Glutamatergic neuron (in vitro differentiated cells): ENCODE data around the gene FRMPD4. TPM values are rescaled to one million over a fixed set of nuclear protein-coding genes. Genes with fewer than 3 reads are reported as not detected.

Source experiments
- DNase-seq: peaks from one replicate; pipeline ENCODE4 v3.0.0; 2022
- H3K27ac Mint-ChIP-seq: one replicate; pipeline ENCODE4 v1.8.0; 2020; ENCODE audit warnings: mild to moderate bottlenecking, mixed read lengths, inconsistent platforms; ENCODE audit not compliant: unreplicated experiment
- H3K27me3 Mint-ChIP-seq: one replicate; pipeline ENCODE4 v1.8.0; 2020; ENCODE audit warnings: mild to moderate bottlenecking, moderate library complexity, mixed read lengths, inconsistent platforms; ENCODE audit not compliant: unreplicated experiment
- H3K36me3 Mint-ChIP-seq: one replicate; pipeline ENCODE4 v1.8.0; 2020; ENCODE audit warnings: mild to moderate bottlenecking, mixed read lengths, inconsistent platforms; ENCODE audit not compliant: unreplicated experiment
- H3K4me1 Mint-ChIP-seq: one replicate; pipeline ENCODE4 v1.8.0; 2020; ENCODE audit warnings: mild to moderate bottlenecking, low read depth, mixed read lengths, inconsistent platforms; ENCODE audit not compliant: unreplicated experiment
- H3K4me3 Mint-ChIP-seq: one replicate; pipeline ENCODE4 v1.8.0; 2020; ENCODE audit warnings: mild to moderate bottlenecking, mixed read lengths, inconsistent platforms; ENCODE audit not compliant: unreplicated experiment
- H3K9me3 Mint-ChIP-seq: one replicate; pipeline ENCODE4 v1.8.0; 2020; ENCODE audit warnings: mild to moderate bottlenecking, moderate library complexity, mixed read lengths, inconsistent platforms; ENCODE audit not compliant: unreplicated experiment
- CTCF ChIP-seq: fragments of 200-600 bp; sonication (generic); IDR thresholded peaks from one replicate; pipeline ENCODE4 v1.5.0; 2021; ENCODE audit not compliant: partially characterized antibody, unreplicated experiment
- total RNA-seq: library from RNA; stranded (reverse); fragmentation: NEBNext Ultra II Directional; extraction: Animal tissue kit (Norgen Biotek cat#: 25700); gene quantifications from one replicate; pipeline ENCODE4 v1.2.1, GENCODE V29; 2021; ENCODE audit not compliant: unreplicated experiment

The FRMPD4 gene
- total RNA-seq, 1 donor from 2014 or later, result 6.2 TPM

- no peaks in the 10 kb centered on the region for H3K36me3 Mint-ChIP-seq
- H3K4me3 Mint-ChIP-seq, result no peak overlapping the region
- no peaks in the 10 kb centered on the region for H3K9me3 Mint-ChIP-seq
These were observed 541.2 kb downstream of the FRMPD4 start for GRCh38 chrX:12679522-12679921.

GRCh38 chrX:12681047-12681446 is 542.8 kb downstream of the FRMPD4 start:
- Mint-ChIP-seq H3K36me3 (no peaks in the 10 kb centered on the region), H3K4me3 (no peak overlapping the region), H3K27me3 (no peaks in the 10 kb centered on the region), H3K4me1 (no peaks in the 10 kb centered on the region), H3K9me3 (no peaks in the 10 kb centered on the region), H3K27ac (no peak overlapping the region)
- DNase-seq, result no peak
- TF ChIP-seq CTCF, result no peak

More at GRCh38 chrX:12679522-12679921, 541.2 kb downstream of the FRMPD4 start:
- TF ChIP-seq CTCF, result no peak
- no peaks in the 10 kb centered on the region for H3K4me1 Mint-ChIP-seq
- no peak overlapping the region for H3K27ac Mint-ChIP-seq
- DNase-seq, result no peak
- no peaks in the 10 kb centered on the region for H3K27me3 Mint-ChIP-seq

GRCh38 chrX:12685541-12685940 is 547.3 kb downstream of the FRMPD4 start:
- DNase-seq, result no peak
- Mint-ChIP-seq H3K27ac (no peak overlapping the region), H3K36me3 (peaks cover 6% of the 10 kb centered on the region), H3K27me3 (no peaks in the 10 kb centered on the region), H3K4me3 (no peak overlapping the region), H3K4me1 (no peaks in the 10 kb centered on the region), H3K9me3 (no peaks in the 10 kb centered on the region)
- no peak for TF ChIP-seq CTCF

- H3K9me3 Mint-ChIP-seq, result no peaks in the 10 kb centered on the region
- DNase-seq, result no peak
- no peak overlapping the region for H3K27ac Mint-ChIP-seq
- no peaks in the 10 kb centered on the region for H3K4me1 Mint-ChIP-seq
- H3K4me3 Mint-ChIP-seq, result no peak overlapping the region
- H3K27me3 Mint-ChIP-seq, result no peaks in the 10 kb centered on the region
- H3K36me3 Mint-ChIP-seq, result peaks cover 6% of the 10 kb centered on the region
- no peak for TF ChIP-seq CTCF
These were observed 548.1 kb downstream of the FRMPD4 start for GRCh38 chrX:12686331-12686730.

GRCh38 chrX:12690646-12691045 is 552.4 kb downstream of the FRMPD4 start:
- no peak for DNase-seq
- Mint-ChIP-seq H3K4me1 (no peaks in the 10 kb centered on the region), H3K9me3 (no peaks in the 10 kb centered on the region), H3K27ac (no peak overlapping the region), H3K27me3 (no peaks in the 10 kb centered on the region), H3K36me3 (peaks cover 6% of the 10 kb centered on the region), H3K4me3 (no peak overlapping the region)
- no peak for TF ChIP-seq CTCF
